Transverse colon (tissue), 4 donors: ENCODE measurements around the gene MRPL18. TPM values are rescaled to one million over a fixed set of nuclear protein-coding genes. Genes with fewer than 3 reads are reported as not detected.
"Not testable (repeated sequence)": the region's sequence is repeated elsewhere in the genome, so short reads cannot be mapped to it uniquely, and the experiment has no call there.

Experiments used
- DNase-seq: peaks from one replicate; pipeline ENCODE4 v3.0.0-alpha.2; 2019
- H3K27ac ChIP-seq, 4 donors: fragments of 200-600 bp; sonication (generic); 2 replicates each; pipeline ENCODE4 v1.5.1; 2016 to 2018; ENCODE audit warnings: inconsistent platforms in 4 of 4
- H3K27me3 ChIP-seq: fragments of 200-600 bp; sonication (generic); 2 replicates; pipeline ENCODE4 v1.5.1; 2017; ENCODE audit warnings: inconsistent platforms
- H3K36me3 ChIP-seq, 4 donors: fragments of 200-600 bp; sonication (generic); 2 replicates each; pipeline ENCODE4 v1.5.1; 2017 to 2019; ENCODE audit warnings: inconsistent platforms in 4 of 4
- H3K4me1 ChIP-seq, 4 donors: fragments of 200-600 bp; sonication (generic); 2 replicates each; pipeline ENCODE4 v1.5.1; 2017 to 2020; ENCODE audit warnings: inconsistent platforms in 4 of 4
- H3K4me3 ChIP-seq, 4 donors: fragments of 200-600 bp; sonication (generic); 1 replicate in 1 of 4; 2 replicates in 3 of 4; pipeline versions ENCODE4 v1.5.1 to v1.6.1; 2017 to 2019; ENCODE audit warnings: inconsistent platforms in 4 of 4
- H3K9me3 ChIP-seq, 2 donors: fragments of 200-600 bp; sonication (generic); 2 replicates each; pipeline ENCODE4 v1.5.1; 2017 to 2019; ENCODE audit warnings: inconsistent platforms in 2 of 2
- EP300 ChIP-seq: sonication (generic); formaldehyde crosslinking; IDR thresholded peaks from one replicate; pipeline ENCODE4 v1.6.1; 2017; ENCODE audit warnings: antibody characterized with exemption, low read depth
- POLR2A ChIP-seq: fragments of 450-650 bp; IDR thresholded peaks from one replicate; pipeline ENCODE4 v1.6.1; 2016; ENCODE audit warnings: antibody characterized with exemption, mild to moderate bottlenecking, moderate library complexity
- POLR2AphosphoS5 ChIP-seq, 3 donors: sonication (generic); formaldehyde crosslinking; IDR thresholded peaks; one replicate each; pipeline ENCODE4 v1.6.1; 2016; ENCODE audit warnings: antibody characterized with exemption in 3 of 3
- WGBS, 2 donors: methylation state at CpG; one replicate each; pipeline ENCODE4 v1.1.5; 2018; ENCODE audit warnings: low coverage in 1 of 2; 5-methylcytosine and 5-hydroxymethylcytosine counted together
- in situ Hi-C, 4 donors: fragments of 200-750 bp; cut with MboI; loops; one replicate each; pipeline versions ENCODE4 v1.15.0 to v1.15.1; 2017; ENCODE audit warnings: low sequenced_read_pairs in 3 of 4, low pct_ligation_motif_present in 1 of 4, low pct_unique_long_range_greater_than_20kb in 1 of 4
- intact Hi-C: fragments of 100-400 bp; cut with DNase I; formaldehyde crosslinking; loops from one replicate; pipeline ENCODE4 v1.15.1; 2023; ENCODE audit warnings: low total_unique reads
- total RNA-seq, 4 donors: library from RNA; depleted of rRNA; stranded (reverse); fragments of >200 nt; gene quantifications; one replicate each; pipeline ENCODE4 v1.1.0, GENCODE V29; 2016
- TF ChIP-seq, protein P1 (sequence below), 5 experiments: fragments of 200-600 bp in 3 of 5; fragments of 450-650 bp in 2 of 5; sonication (generic) in 3 of 5; IDR thresholded peaks; 1 replicate in 2 of 5; 2 replicates in 3 of 5; pipeline ENCODE4 v1.5.1; 2016 to 2017; ENCODE audit warnings: antibody characterized with exemption in 5 of 5, inconsistent platforms in 3 of 5, mild to moderate bottlenecking in 2 of 5, moderate library complexity in 1 of 5

The MRPL18 gene
- total RNA-seq, 4 donors from 2014 or later, result 15.3 to 68.1 (median 40.6) TPM

GRCh38 chr6:159790956-159791598 is 810 bp downstream of the MRPL18 start:
- peak overlapping the region; percentile 92 to 100 (median 99) for H3K27ac ChIP-seq
- no peak for TF ChIP-seq POLR2AphosphoS5 (IDR thresholded peaks at IDR 0.05)
- TF ChIP-seq POLR2A, result no peak
- TF ChIP-seq, protein P1, sequence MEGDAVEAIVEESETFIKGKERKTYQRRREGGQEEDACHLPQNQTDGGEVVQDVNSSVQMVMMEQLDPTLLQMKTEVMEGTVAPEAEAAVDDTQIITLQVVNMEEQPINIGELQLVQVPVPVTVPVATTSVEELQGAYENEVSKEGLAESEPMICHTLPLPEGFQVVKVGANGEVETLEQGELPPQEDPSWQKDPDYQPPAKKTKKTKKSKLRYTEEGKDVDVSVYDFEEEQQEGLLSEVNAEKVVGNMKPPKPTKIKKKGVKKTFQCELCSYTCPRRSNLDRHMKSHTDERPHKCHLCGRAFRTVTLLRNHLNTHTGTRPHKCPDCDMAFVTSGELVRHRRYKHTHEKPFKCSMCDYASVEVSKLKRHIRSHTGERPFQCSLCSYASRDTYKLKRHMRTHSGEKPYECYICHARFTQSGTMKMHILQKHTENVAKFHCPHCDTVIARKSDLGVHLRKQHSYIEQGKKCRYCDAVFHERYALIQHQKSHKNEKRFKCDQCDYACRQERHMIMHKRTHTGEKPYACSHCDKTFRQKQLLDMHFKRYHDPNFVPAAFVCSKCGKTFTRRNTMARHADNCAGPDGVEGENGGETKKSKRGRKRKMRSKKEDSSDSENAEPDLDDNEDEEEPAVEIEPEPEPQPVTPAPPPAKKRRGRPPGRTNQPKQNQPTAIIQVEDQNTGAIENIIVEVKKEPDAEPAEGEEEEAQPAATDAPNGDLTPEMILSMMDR (IDR thresholded peaks at IDR 0.05), result no peak
- no peak for TF ChIP-seq EP300
- 10 to 23% methylated on average over 6 to 17 of the region's 18 CpGs for WGBS, 2 donors
- H3K36me3 ChIP-seq, result peaks cover 0 to 25% (median 5%) of the 10 kb centered on the region in 4 donors
- intact Hi-C loops, result loop anchor here (2.0 kb wide), 1 partner anchor 100 kb away; no protein-coding TSS in a partner anchor
- DNase-seq, result peak; percentile 28
- H3K4me1 ChIP-seq, result peaks cover 27 to 49% (median 37%) of the 10 kb centered on the region in 4 donors
- in situ Hi-C loops, result loop anchor here in 2 of 4 donors (25.0 kb wide), 1 partner anchor 104 kb away; the partner anchor contains the start of gene SOD2 (in 2 of the 2)
- no peaks in the 10 kb centered on the region for H3K9me3 ChIP-seq
- no peaks in the 10 kb centered on the region for H3K27me3 ChIP-seq
- H3K4me3 ChIP-seq, result peak overlapping the region; percentile 80 to 84 (median 82)

GRCh38 chr6:159794976-159795375 is 4.7 kb downstream of the MRPL18 start:
- H3K9me3 ChIP-seq, H3K4me3 ChIP-seq, H3K27ac ChIP-seq, DNase-seq, intact Hi-C loops, H3K27me3 ChIP-seq: not testable (repeated sequence)
- Histone ChIP-seq H3K4me1 (peaks cover 17 to 24% (median 21%) of the 10 kb centered on the region in 4 donors), H3K36me3 (peaks cover 0 to 17% (median 7%) of the 10 kb centered on the region in 4 donors)
- in situ Hi-C loops, result loop anchor here in 2 of 4 donors (25.0 kb wide), 1 partner anchor 108 kb away; the partner anchor contains the start of gene SOD2 (in 2 of the 2)
- WGBS, 2 donors, result 57 to 90% methylated on average over 3 to 8 of the region's 8 CpGs

DNA sequence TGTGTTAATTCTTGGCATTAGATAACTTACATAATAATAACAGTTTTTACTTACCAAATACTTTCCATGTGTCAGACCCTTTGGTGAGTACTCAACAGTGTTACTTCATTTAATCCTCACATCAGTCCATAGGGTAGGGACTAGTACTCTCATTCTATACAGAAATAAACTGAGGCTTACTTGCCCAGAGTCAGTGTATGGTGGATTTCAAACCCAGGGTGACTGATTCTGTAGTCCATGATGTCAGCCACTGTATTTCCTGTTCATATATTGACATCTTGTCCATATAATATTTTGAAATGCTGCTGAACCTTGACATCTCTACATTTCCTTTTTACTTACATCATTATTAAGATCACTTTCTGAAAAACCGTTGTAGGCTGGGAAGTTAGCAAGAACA is 7.3 kb downstream of the MRPL18 start:
- in situ Hi-C loops (loop anchor here in 2 of 4 donors (25.0 kb wide), 1 partner anchor 110 kb away; the partner anchor contains the start of gene SOD2 (in 2 of the 2)), intact Hi-C loops (no loop called here)
- DNase-seq, result no peak
- Histone ChIP-seq H3K4me1 (peaks cover 3 to 6% (median 5%) of the 10 kb centered on the region in 4 donors), H3K9me3 (no peaks in the 10 kb centered on the region), H3K27ac (no peak overlapping the region), H3K36me3 (peaks cover 0 to 17% (median 4%) of the 10 kb centered on the region in 4 donors), H3K4me3 (no peak overlapping the region), H3K27me3 (no peaks in the 10 kb centered on the region)
- no peak for TF ChIP-seq POLR2A
- no peak for TF ChIP-seq POLR2AphosphoS5 (IDR thresholded peaks at IDR 0.05)
- TF ChIP-seq, protein P1 (IDR thresholded peaks at IDR 0.05), result no peak
- TF ChIP-seq EP300, result no peak
- 40 to 43% methylated on average over 1 of the region's 1 CpG for WGBS, 2 donors

DNA sequence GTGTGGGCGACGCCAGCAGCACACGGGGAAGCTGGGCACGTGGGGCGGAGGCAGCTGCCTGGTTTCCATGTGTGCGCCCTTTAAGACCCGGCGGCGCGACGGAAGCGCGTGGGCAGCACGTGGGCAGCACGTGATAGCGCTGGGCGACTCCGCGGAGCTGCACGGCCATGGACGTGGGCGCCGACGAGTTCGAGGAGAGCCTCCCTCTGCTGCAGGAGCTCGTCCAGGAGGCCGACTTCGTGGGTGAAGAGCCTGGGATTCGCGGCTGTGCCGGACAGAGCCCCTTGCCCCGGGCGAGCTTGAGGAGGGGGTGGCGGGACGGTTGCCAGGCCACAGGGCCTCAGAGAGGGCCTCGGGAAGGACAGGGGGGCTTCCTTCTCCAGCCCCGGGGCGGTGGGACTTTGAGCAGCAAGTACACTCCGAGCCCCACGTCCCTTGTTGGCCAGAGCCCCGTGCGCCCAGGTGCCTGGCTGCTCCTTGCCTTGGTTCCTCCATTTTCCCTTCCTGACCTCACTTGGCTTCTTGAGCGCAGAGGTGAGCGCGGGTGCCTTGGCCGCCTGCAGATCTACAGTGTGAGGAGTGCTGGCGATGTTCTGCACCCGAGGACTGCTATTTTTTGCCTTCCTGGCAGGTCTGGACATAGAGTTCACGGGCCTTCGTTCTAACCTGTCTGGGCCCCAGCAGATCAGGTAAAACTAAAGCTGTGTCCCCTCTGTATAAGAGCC is 10.0 kb downstream of the MRPL18 start, which contains the start of gene PNLDC1:
Gene PNLDC1, plus strand, starts transcription at position 136 of the 725 bp plus-strand sequence. Its CDS starts 32 bp downstream, at position 168.
- in situ Hi-C loops (no loop called here), intact Hi-C loops (no loop called here)
- H3K9me3 ChIP-seq, result no peaks in the 10 kb centered on the region
- peaks cover 0 to 5% (median 0%) of the 10 kb centered on the region in 4 donors for H3K4me1 ChIP-seq
- no peak for DNase-seq
- WGBS, 2 donors, result 80 to 94% methylated on average over 2 to 43 of the region's 50 CpGs
- H3K27me3 ChIP-seq, result no peaks in the 10 kb centered on the region
- peaks cover 0 to 17% (median 0%) of the 10 kb centered on the region in 4 donors for H3K36me3 ChIP-seq
- no peak within 1 kb of the TSS for H3K27ac ChIP-seq
- H3K4me3 ChIP-seq, result no peak within 1 kb of the TSS
- TF ChIP-seq POLR2A (no peak), POLR2AphosphoS5 (IDR thresholded peaks at IDR 0.05) (no peak), EP300 (no peak)
- TF ChIP-seq, protein P1 (IDR thresholded peaks at IDR 0.05), result no peak
